ENCODE data around the gene IPO11. TPM values are rescaled to one million over a fixed set of nuclear protein-coding genes. Genes with fewer than 3 reads are reported as not detected.

The IPO11 gene
- total RNA-seq, 1 donor from 2014 or later, result 96.0 TPM

DNA sequence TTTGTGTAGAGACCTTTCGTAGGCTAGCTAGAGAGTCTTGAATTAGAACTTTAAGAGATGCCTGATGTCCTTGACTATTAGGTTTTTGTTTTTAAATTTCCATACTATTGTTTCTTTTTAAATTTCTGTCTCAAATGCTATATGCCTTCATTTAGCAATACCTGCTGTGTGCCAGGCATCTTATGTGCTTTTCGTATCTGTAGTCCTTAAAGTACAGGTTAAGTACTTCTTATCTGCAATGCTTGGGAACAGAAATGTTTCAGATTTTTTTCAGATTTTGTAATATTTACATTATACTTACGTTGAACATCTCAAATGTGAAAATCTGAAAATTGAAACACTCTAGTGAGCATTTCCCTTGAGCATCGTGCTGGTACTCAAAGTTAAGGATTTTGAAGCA is 49.0 kb downstream of the IPO11 start:
- no peaks in the 10 kb centered on the region for H3K9me3 Mint-ChIP-seq (ENCODE audit: unreplicated experiment)
- H3K4me3 Mint-ChIP-seq (ENCODE audit: unreplicated experiment), result no peak overlapping the region
- no peaks in the 10 kb centered on the region for H3K36me3 Mint-ChIP-seq (ENCODE audit: low read depth, unreplicated experiment)
- no peak for DNase-seq (ENCODE audit: low spot score)
- H3K27ac Mint-ChIP-seq (ENCODE audit: unreplicated experiment), result no peak overlapping the region
- H3K27me3 Mint-ChIP-seq (ENCODE audit: unreplicated experiment), result peaks cover 2% of the 10 kb centered on the region
- H3K4me1 Mint-ChIP-seq (ENCODE audit: unreplicated experiment), result peaks cover 12% of the 10 kb centered on the region
- TF ChIP-seq, protein P1, sequence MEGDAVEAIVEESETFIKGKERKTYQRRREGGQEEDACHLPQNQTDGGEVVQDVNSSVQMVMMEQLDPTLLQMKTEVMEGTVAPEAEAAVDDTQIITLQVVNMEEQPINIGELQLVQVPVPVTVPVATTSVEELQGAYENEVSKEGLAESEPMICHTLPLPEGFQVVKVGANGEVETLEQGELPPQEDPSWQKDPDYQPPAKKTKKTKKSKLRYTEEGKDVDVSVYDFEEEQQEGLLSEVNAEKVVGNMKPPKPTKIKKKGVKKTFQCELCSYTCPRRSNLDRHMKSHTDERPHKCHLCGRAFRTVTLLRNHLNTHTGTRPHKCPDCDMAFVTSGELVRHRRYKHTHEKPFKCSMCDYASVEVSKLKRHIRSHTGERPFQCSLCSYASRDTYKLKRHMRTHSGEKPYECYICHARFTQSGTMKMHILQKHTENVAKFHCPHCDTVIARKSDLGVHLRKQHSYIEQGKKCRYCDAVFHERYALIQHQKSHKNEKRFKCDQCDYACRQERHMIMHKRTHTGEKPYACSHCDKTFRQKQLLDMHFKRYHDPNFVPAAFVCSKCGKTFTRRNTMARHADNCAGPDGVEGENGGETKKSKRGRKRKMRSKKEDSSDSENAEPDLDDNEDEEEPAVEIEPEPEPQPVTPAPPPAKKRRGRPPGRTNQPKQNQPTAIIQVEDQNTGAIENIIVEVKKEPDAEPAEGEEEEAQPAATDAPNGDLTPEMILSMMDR (IDR thresholded peaks at IDR 0.05; ENCODE audit: unreplicated experiment), result no peak

DNA sequence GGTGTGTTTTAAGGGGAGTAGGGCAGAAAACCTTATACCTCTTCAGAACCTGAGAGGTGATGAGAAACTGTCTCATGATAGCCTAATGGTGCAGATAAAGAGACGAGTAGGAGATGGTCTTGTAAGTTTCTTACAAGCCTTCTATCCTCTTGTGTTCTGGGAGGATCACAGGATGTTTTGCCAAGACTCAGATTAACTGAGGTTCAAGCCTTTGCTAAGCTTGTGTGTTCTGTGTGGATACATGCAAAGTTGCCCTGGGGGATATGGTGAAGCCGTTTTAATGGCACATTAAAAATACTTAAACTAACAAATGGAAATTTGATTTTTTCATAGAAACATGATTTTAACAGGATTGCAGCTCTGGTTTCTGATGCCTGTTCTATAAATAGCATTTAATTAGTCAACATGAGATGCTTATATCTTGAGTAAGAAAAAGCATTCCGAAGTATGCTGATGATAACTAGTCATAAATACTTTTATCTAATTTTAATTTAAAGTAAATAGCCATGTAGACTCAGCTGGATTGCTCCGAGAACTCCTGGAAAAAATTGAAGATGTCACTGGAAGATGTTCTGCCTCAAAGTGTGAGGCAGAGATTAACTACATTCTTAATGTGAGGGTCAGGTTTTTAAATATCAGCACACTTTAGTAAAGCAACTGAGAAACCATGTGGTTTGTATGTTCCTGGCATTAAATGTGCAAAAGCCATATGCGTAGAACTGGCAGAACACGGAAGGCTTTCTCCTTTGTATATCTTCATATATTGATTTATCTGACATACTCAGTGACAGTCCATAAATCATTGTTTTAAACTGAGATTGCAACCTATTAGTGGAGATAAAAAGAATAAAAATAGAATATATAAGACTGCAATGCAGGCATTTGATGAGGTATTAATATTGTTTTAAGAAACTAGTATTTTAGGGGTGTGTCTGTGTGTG is 53.7 kb downstream of the IPO11 start:
- no peak for DNase-seq (ENCODE audit: low spot score)
- peaks cover 8% of the 10 kb centered on the region for H3K4me1 Mint-ChIP-seq (ENCODE audit: unreplicated experiment)
- no peak overlapping the region for H3K27ac Mint-ChIP-seq (ENCODE audit: unreplicated experiment)
- TF ChIP-seq, protein P1 (IDR thresholded peaks at IDR 0.05; ENCODE audit: unreplicated experiment), result no peak
- H3K9me3 Mint-ChIP-seq (ENCODE audit: unreplicated experiment), result no peaks in the 10 kb centered on the region
- no peaks in the 10 kb centered on the region for H3K36me3 Mint-ChIP-seq (ENCODE audit: low read depth, unreplicated experiment)
- no peak overlapping the region for H3K4me3 Mint-ChIP-seq (ENCODE audit: unreplicated experiment)
- H3K27me3 Mint-ChIP-seq (ENCODE audit: unreplicated experiment), result peaks cover 2% of the 10 kb centered on the region

DNA sequence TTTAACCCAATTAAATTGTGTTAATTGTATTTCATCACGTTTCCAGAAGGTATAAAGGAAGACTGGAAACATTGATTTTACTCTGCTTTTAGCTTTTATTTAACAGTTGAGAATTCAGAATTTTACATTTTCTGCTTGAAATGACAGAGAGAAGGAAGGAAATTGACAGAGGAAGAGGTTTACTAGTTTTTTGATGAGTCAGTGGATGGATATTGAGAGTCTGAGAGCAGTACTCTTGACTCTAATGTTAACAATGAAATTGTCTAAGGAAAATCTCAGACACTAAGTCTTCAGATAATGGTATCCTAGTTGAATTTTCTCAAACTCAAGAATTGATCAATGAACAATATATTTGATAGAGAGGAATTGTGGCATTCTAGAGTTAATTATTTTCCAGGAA is 60.6 kb downstream of the IPO11 start:
- Mint-ChIP-seq H3K27ac (ENCODE audit: unreplicated experiment) (peak overlapping the region; percentile 16), H3K4me3 (ENCODE audit: unreplicated experiment) (no peak overlapping the region), H3K9me3 (ENCODE audit: unreplicated experiment) (no peaks in the 10 kb centered on the region), H3K27me3 (ENCODE audit: unreplicated experiment) (no peaks in the 10 kb centered on the region), H3K36me3 (ENCODE audit: low read depth, unreplicated experiment) (no peaks in the 10 kb centered on the region), H3K4me1 (ENCODE audit: unreplicated experiment) (no peaks in the 10 kb centered on the region)
- TF ChIP-seq, protein P1 (IDR thresholded peaks at IDR 0.05; ENCODE audit: unreplicated experiment), result no peak
- no peak for DNase-seq (ENCODE audit: low spot score)

DNA sequence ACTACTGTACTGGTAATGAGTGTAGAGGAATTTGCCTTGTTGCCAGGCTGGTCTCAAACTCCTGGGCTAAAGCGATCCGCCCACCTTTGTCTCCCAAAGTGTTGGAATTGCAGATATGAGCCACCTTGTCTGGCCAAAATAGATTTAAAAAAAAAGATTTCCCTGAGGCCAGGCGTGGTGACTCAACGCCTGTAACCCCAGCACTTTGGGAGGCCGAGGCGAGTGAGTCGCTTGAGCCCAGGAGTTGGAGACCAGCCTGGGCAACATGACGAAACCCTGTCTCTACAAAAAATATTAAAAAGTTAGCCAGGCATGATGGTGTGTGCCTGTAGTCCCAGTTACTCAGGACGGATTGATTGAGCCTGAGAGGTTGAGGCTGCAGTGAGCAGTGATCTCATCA is 62.5 kb downstream of the IPO11 start:
- Mint-ChIP-seq H3K4me1 (ENCODE audit: unreplicated experiment) (no peaks in the 10 kb centered on the region), H3K27me3 (ENCODE audit: unreplicated experiment) (no peaks in the 10 kb centered on the region)

More for the DNA sequence above, 62.5 kb downstream of the IPO11 start:
- no peak overlapping the region for H3K4me3 Mint-ChIP-seq (ENCODE audit: unreplicated experiment)
- no peak for DNase-seq (ENCODE audit: low spot score)
- TF ChIP-seq, protein P1 (IDR thresholded peaks at IDR 0.05; ENCODE audit: unreplicated experiment), result no peak
- no peak overlapping the region for H3K27ac Mint-ChIP-seq (ENCODE audit: unreplicated experiment)
- H3K9me3 Mint-ChIP-seq (ENCODE audit: unreplicated experiment), result no peaks in the 10 kb centered on the region
- peaks cover 8% of the 10 kb centered on the region for H3K36me3 Mint-ChIP-seq (ENCODE audit: low read depth, unreplicated experiment)

Measured in endothelial cell (in vitro differentiated cells).